Neural progenitor cell (in vitro differentiated cells): ENCODE measurements around the gene SERPINE2. TPM values are rescaled to one million over a fixed set of nuclear protein-coding genes. Genes with fewer than 3 reads are reported as not detected.

Experiments
- DNase-seq: peaks from one replicate; pipeline ENCODE4 v3.0.0-alpha.2; 2016; ENCODE audit warnings: low spot score
- H2AFZ ChIP-seq: fragments of 200-600 bp; sonication (generic); replicated peaks from 2 replicates; pipeline ENCODE4 v1.6.1; 2016; ENCODE audit warnings: antibody characterized with exemption
- H3F3A ChIP-seq: fragments of 200-600 bp; sonication (generic); 2 replicates; pipeline ENCODE4 v1.6.1; 2016; ENCODE audit warnings: antibody characterized with exemption, low read depth
- H3K27ac ChIP-seq: fragments of 200-600 bp; sonication (generic); 2 replicates; pipeline ENCODE4 v1.5.1; 2016; ENCODE audit warnings: mild to moderate bottlenecking
- H3K27me3 ChIP-seq: fragments of 200-600 bp; sonication (generic); 2 replicates; pipeline ENCODE4 v1.6.1; 2016; ENCODE audit warnings: mild to moderate bottlenecking, moderate library complexity
- H3K36me3 ChIP-seq: fragments of 200-600 bp; sonication (generic); 2 replicates; pipeline ENCODE4 v1.5.1; 2016
- H3K4me1 ChIP-seq: fragments of 200-600 bp; sonication (generic); 2 replicates; pipeline ENCODE4 v1.6.1; 2016; ENCODE audit warnings: mixed run types
- H3K4me2 ChIP-seq: fragments of 200-600 bp; sonication (generic); 2 replicates; pipeline ENCODE4 v1.6.1; 2016
- H3K4me3 ChIP-seq: fragments of 200-600 bp; sonication (generic); 2 replicates; pipeline ENCODE4 v1.5.1; 2016
- H3K79me2 ChIP-seq: fragments of 200-600 bp; sonication (generic); 2 replicates; pipeline ENCODE4 v1.6.1; 2016; ENCODE audit warnings: low read depth
- H3K9ac ChIP-seq: fragments of 200-600 bp; sonication (generic); 2 replicates; pipeline ENCODE4 v1.6.1; 2016
- H3K9me3 ChIP-seq: fragments of 200-600 bp; sonication (generic); 2 replicates; pipeline ENCODE4 v1.5.1; 2016; ENCODE audit warnings: low read depth
- H4K20me1 ChIP-seq: fragments of 200-600 bp; sonication (generic); 2 replicates; pipeline ENCODE4 v1.6.1; 2016; ENCODE audit warnings: low read depth
- H3K27ac Mint-ChIP-seq: 3 replicates; pipeline ENCODE4 v1.8.0; 2021; ENCODE audit warnings: mixed read lengths
- H3K27me3 Mint-ChIP-seq: 2 replicates; pipeline ENCODE4 v1.8.0; 2022; ENCODE audit warnings: low read depth, mild to moderate bottlenecking, inconsistent platforms, moderate library complexity, mixed read lengths; ENCODE audit not compliant: insufficient read depth
- H3K36me3 Mint-ChIP-seq: 3 replicates; pipeline ENCODE4 v1.8.0; 2021; ENCODE audit warnings: mixed read lengths
- H3K4me1 Mint-ChIP-seq: 3 replicates; pipeline ENCODE4 v1.8.0; 2021; ENCODE audit warnings: mixed read lengths
- H3K4me3 Mint-ChIP-seq: 3 replicates; pipeline ENCODE4 v1.8.0; 2021; ENCODE audit warnings: mild to moderate bottlenecking, moderate library complexity, mixed read lengths
- H3K9me3 Mint-ChIP-seq: 3 replicates; pipeline ENCODE4 v1.8.0; 2020; ENCODE audit warnings: mixed read lengths
- EZH2 ChIP-seq: fragments of 200-600 bp; sonication (generic); IDR thresholded peaks from 2 replicates; pipeline ENCODE4 v1.6.1; 2017; ENCODE audit warnings: antibody characterized with exemption, mild to moderate bottlenecking, moderate library complexity
- EZH2phosphoT487 ChIP-seq: fragments of 200-600 bp; sonication (generic); IDR thresholded peaks from 2 replicates; pipeline ENCODE4 v1.6.1; 2017; ENCODE audit warnings: antibody characterized with exemption
- total RNA-seq: library from RNA; depleted of rRNA; stranded (reverse); fragments of >200 nt; gene quantifications from 2 replicates; pipeline ENCODE4 v1.2.3, GENCODE V29; 2015; ENCODE audit warnings: low replicate concordance
- TF ChIP-seq, protein P1 (sequence below): fragments of 200-600 bp; sonication (generic); IDR thresholded peaks from 2 replicates; pipeline ENCODE4 v1.5.1; 2017; ENCODE audit warnings: antibody characterized with exemption, mild to moderate bottlenecking

The SERPINE2 gene
- total RNA-seq, 1 donor from 2014 or later: 28.8 TPM

DNA sequence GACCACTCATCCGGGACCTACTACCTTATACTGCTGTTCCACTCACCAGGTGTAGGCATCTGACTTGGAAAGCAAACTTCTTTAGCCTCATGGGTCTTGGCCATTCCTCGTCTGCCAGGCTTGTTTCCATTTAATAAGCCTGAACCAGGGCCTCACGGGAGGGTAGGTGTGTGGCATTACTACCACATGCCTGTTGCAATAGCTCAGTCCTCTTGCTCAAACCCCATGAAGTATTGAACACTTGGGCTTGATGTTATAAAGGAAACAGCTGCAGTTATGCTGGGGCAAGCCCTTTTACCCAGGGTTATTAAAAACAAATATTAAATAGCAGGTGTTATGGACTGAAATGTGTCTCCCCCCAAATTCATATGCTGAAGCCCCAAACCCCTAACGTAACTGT lies 60.6 kb downstream of the SERPINE2 start:
- TF ChIP-seq EZH2phosphoT487 (no peak), EZH2 (no peak)
- TF ChIP-seq, protein P1, sequence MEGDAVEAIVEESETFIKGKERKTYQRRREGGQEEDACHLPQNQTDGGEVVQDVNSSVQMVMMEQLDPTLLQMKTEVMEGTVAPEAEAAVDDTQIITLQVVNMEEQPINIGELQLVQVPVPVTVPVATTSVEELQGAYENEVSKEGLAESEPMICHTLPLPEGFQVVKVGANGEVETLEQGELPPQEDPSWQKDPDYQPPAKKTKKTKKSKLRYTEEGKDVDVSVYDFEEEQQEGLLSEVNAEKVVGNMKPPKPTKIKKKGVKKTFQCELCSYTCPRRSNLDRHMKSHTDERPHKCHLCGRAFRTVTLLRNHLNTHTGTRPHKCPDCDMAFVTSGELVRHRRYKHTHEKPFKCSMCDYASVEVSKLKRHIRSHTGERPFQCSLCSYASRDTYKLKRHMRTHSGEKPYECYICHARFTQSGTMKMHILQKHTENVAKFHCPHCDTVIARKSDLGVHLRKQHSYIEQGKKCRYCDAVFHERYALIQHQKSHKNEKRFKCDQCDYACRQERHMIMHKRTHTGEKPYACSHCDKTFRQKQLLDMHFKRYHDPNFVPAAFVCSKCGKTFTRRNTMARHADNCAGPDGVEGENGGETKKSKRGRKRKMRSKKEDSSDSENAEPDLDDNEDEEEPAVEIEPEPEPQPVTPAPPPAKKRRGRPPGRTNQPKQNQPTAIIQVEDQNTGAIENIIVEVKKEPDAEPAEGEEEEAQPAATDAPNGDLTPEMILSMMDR: no peak
- H3K36me3 Mint-ChIP-seq: no peaks in the 10 kb centered on the region

DNA sequence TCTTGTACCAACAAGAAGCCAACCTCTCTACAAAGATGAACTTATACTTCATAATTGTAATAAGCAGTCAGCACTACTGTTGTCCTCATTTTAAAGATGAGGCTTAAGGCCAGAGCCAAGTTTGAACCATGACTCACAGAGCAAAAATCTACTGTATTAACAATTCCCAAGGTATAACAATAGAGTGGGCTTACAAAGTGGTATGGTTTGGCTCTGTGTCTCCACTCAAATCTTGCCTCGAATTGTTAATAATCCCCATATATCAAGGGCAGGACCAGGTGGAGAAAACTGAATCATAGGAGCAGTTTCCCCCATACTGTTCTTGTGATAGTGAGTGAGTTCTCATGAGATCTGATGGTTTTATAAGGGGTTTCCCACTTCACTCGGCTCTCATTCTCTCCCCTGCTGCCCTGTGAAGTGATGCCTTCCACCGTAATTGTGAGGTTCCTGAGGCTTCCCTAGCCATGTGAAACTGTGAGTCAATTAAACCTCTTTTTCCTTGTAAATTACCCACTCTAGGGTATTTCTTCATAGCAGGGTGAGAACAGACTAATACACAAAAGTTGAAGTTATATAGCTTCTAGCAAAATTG lies 62.4 kb downstream of the SERPINE2 start:
- TF ChIP-seq EZH2 (no peak), EZH2phosphoT487 (no peak)
- TF ChIP-seq, protein P1: no peak
- Histone ChIP-seq H3F3A (no peaks in the 10 kb centered on the region), H3K27ac (no peak overlapping the region), H2AFZ (no peak overlapping the region), H3K4me3 (no peak overlapping the region), H3K27me3 (no peaks in the 10 kb centered on the region), H3K4me2 (no peak overlapping the region), H4K20me1 (no peaks in the 10 kb centered on the region), H3K9me3 (no peaks in the 10 kb centered on the region), H3K36me3 (no peaks in the 10 kb centered on the region), H3K9ac (no peak overlapping the region), H3K79me2 (no peaks in the 10 kb centered on the region), H3K4me1 (no peaks in the 10 kb centered on the region)
- no peak for DNase-seq
- Mint-ChIP-seq H3K27ac (no peak overlapping the region), H3K9me3 (no peaks in the 10 kb centered on the region), H3K4me1 (no peaks in the 10 kb centered on the region), H3K4me3 (no peak overlapping the region), H3K27me3 (no peaks in the 10 kb centered on the region), H3K36me3 (no peaks in the 10 kb centered on the region)

More for the DNA sequence above, 60.6 kb downstream of the SERPINE2 start:
- Histone ChIP-seq H3K27me3 (no peaks in the 10 kb centered on the region), H3K79me2 (no peaks in the 10 kb centered on the region), H3K9ac (no peak overlapping the region), H3K9me3 (no peaks in the 10 kb centered on the region), H3K27ac (no peak overlapping the region), H3K4me2 (no peak overlapping the region), H2AFZ (no peak overlapping the region), H3K36me3 (no peaks in the 10 kb centered on the region), H3K4me3 (no peak overlapping the region), H4K20me1 (no peaks in the 10 kb centered on the region), H3K4me1 (no peaks in the 10 kb centered on the region), H3F3A (no peaks in the 10 kb centered on the region)
- Mint-ChIP-seq H3K27ac (no peak overlapping the region), H3K27me3 (peaks cover 2% of the 10 kb centered on the region), H3K9me3 (no peaks in the 10 kb centered on the region), H3K4me3 (no peak overlapping the region), H3K4me1 (no peaks in the 10 kb centered on the region)
- DNase-seq: no peak

DNA sequence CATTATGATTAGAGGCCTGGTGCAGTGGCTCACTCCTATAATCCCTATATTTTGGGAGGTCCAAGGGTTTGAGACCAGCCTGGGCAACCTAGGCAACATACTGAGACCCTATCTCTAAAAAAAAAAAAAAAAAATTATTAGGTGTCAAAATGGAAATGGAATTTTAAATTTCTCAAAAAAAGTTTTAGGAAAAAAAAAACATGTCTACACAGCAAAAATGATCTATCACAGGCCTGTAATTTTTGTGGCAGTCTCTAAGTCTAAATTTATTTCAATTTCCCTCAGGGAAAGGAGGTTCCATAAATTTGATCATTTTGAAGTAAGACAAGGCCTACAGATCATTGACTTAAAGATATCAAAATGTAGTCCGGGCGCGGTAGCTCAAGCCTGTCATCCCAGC lies 65.5 kb downstream of the SERPINE2 start:
- Histone ChIP-seq H3K4me3 (no peak overlapping the region), H3K4me1 (no peaks in the 10 kb centered on the region), H3K9ac (no peak overlapping the region), H3F3A (peaks cover 11% of the 10 kb centered on the region), H3K36me3 (no peaks in the 10 kb centered on the region), H3K79me2 (no peaks in the 10 kb centered on the region), H3K27me3 (no peaks in the 10 kb centered on the region), H3K9me3 (no peaks in the 10 kb centered on the region), H2AFZ (no peak overlapping the region), H3K27ac (no peak overlapping the region), H3K4me2 (no peak overlapping the region), H4K20me1 (no peaks in the 10 kb centered on the region)
- Mint-ChIP-seq H3K4me3 (no peak overlapping the region), H3K27ac (no peak overlapping the region), H3K4me1 (no peaks in the 10 kb centered on the region), H3K36me3 (no peaks in the 10 kb centered on the region), H3K9me3 (no peaks in the 10 kb centered on the region), H3K27me3 (no peaks in the 10 kb centered on the region)
- no peak for DNase-seq
- TF ChIP-seq EZH2phosphoT487 (no peak), EZH2 (no peak)
- TF ChIP-seq, protein P1: no peak
